NCI-H510A treated with DMSO at 0.1 percent for 48 hours (cell line): ENCODE data around the gene TMEM184B.

Experiments
- DNase-seq: peaks from one replicate; lab custom pipeline; 2025; lab: John Stamatoyannopoulos, UW

The TMEM184B gene

DNA sequence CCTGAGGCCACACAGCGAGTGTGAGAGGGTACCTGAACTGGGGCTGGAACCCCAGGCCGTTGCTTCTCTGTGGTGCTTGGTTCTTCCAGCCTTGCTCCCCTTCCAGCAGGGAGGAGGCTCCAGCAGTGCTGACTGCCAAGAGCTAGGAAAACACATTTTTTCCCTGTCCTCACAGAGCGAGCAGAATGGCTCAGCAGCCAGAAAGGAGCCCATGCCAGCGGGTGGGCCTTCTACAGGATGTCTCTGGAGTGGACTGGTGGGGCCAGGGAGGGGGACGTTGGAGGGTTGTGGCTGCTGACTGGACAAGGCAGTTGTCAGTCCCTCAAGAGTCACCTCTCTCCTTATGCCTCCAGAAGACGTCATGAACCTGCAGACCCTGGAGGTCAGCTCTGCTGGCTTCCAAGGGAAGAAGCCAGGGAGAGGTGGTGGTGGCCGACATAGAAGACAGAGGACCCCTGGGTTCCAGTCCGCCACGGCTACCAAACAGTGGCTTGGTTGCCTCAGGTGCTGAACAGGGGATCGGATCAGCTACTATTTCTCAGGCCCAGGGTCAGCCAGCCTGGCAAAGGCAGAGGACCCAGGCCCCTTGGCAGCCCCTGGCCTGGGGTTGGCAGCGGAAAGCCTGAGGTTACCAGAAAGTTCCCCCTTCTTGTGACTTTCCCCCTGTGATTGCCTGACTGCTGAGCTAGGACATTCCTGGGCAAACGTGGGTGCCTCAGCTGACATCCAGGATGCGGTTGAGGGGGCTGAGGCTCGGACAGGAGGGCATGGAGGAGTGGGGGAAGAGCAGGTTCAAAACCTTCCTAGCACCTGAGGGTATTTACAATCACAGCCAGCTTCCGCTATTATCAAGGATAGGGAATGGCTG, 67.3 kb downstream of the TMEM184B start:
- DNase-seq, result no peak

DNA sequence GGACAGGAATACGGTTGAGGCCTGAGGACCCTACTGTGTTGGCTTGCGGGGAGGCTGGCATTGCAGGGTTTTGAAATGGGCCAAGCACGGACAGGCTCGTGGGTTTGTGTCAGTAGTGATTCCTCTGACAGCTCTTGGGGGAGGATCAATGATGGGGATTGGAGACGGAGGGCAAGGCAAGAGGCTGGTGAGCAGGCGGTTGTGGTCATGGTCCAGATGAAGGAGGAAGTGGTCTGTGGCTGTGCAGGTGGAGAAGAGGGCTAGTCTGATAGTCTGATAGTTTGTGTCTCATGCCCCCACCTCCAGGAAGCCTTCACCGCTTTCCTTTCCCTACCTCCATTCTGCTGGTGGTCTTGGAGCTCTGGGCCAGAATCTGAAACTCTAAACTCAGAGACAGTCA, 68.0 kb downstream of the TMEM184B start:
- no peak for DNase-seq

DNA sequence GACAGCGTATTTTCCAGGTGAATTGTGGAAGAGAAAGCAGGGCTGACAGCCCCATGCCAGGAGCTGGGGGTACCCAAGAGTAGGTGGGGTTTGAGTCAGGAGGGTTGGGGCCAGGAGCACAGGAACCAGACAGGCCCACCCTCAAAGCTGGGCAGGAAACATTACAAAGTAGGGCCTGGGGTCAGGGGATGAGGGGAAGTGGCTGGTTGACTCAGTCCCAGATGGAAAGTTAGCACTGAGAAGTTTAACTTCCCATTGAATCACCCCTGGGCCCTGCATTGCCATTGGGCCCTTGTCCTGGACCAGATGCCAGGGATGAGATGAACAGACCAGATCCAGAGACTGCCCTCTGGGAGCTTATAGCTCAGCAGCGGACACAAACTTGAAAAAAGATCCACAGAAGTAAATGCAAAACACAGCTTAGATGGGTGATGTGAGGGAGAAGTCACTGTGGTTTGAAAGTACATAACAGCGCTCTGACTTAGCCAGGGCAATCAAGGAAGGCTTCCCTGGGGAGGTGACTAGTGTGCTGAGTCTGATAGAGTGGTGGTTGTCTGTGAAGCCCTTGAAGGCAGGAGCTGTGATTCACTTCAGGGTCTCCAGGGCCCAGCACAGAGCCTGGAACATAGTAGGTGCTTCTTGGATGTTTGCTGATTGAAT, 68.8 kb downstream of the TMEM184B start:
- DNase-seq, result no peak

GRCh38 chr22:38203090-38203810, 69.6 kb downstream of the TMEM184B start:
- DNase-seq, result peak; percentile 26

GRCh38 chr22:38202437-38203089, 70.2 kb downstream of the TMEM184B start:
- peak; percentile 19 for DNase-seq

GRCh38 chr22:38201711-38202436, 70.9 kb downstream of the TMEM184B start, which contains the start of gene MAFF:
Gene MAFF, plus strand, starts transcription at chr22:38201994. Its CDS starts 11,860 bp downstream, at chr22:38213854.
- DNase-seq, result peak; percentile 60

- DNase-seq, result no peak
Measured at GRCh38 chr22:38201371-38201710, 71.5 kb downstream of the TMEM184B start.

GRCh38 chr22:38199826-38200559, 72.8 kb downstream of the TMEM184B start:
- DNase-seq, result no peak

DNA sequence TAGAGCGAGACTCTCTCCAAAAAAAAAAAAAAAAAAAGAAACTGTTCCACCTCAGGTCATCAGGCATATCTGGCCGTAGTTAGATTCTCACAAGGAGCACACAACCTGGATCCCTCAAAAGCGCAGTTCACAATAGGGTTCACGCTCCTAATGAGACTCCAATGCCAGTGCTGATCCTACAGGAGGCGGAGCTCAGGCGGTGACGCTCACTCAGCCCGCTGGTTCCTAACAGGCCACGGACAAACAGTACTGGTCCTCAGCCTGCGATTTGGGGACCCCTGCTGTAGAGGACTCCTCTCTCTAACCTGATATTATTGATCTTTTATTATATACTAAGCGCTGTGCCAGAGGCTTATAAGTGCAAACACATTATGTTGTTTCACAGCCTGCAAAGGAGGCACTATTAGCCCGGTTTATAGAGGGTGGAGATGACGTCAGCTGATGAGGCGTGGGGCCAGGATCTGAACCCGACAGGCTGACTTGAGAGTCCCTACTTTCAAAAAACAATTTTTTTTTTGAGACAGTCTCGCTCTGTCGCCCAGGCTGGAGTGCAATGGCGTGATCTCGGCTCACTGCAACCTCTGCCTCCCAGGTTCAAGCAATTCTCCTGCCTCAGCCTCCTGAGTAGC, 75.9 kb downstream of the TMEM184B start:
- DNase-seq, result no peak

- DNase-seq, result no peak
Measured at GRCh38 chr22:38193580-38193979, 79.2 kb downstream of the TMEM184B start.

GRCh38 chr22:38192475-38192863, 80.3 kb downstream of the TMEM184B start:
- no peak for DNase-seq

DNA sequence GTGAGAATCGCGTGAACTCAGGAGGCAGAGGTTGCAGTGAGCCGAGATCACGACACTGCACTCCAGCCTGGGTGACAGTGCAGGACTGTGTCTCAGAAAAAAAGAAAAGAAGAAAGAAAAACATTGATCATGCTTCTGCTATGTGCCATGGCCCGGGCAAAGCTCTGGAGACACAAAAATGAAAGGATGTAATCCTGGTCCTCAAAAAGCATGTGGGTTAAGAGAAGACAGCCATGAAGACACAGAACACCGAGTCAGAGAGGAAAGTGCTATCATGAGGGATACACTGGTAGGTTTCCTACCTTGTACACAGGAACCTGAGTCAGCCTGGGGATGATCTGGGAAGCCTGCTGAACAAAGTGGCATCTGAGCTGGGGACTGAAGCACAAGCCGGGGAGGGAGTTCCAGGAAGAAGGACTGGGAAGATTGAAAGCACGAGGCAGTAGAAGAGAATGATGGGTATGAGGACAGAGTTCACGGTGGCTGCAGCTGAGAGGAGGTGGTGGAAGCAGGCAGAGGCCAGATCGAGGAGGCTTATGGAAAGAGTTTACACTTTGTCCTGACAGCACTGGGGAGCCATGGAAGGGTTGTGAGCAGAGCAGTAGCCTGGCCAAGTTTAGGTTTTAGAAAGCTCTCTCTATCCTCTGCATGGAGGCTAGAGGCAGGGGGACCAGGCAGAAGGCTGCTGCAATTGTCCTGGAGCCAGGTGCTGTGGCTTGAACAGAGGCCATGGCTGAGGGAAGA, 80.9 kb downstream of the TMEM184B start:
- DNase-seq, result no peak

- DNase-seq, result no peak
Measured at GRCh38 chr22:38191055-38191454, 81.8 kb downstream of the TMEM184B start.

DNA sequence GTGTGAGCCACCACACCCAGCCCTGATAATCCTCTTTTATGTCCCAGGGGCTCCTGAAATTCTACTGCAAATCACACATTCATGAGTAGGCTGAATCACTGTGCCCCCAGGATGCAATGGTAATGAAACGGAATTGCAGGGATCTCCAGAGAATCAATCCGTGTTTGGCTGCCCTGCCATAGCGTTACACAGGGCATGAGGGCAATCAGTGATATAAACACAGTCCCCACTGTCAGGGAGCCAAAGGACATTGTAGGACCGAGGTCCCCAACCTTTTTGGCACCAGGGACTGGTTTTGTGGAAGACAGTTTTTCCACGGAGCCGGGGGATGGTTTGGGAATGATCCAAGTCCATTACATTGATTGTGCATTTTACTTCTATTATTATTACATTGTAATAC, 82.2 kb downstream of the TMEM184B start:
- DNase-seq, result no peak

DNA sequence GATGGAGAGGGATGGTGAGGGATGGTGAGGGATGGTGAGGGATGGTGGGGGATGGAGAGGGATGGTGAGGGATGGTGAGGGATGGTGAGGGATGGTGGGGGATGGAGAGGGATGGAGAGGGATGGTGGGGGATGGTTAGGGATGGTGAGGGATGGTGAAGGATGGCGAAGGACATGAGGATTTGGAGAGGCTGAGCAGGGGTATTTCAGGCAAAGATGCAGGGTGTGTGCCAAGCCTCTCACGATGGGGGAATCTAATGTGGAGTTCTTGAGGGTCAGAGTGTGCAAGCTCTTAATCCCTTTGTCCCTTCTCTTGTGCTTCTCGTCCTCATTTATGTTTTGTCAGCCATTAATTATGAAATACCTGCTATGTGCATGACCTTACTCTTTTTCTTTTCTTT, 83.7 kb downstream of the TMEM184B start:
- no peak for DNase-seq

GRCh38 chr22:38187413-38188212, 85.2 kb downstream of the TMEM184B start:
- DNase-seq, result peak; percentile 11

- no peak for DNase-seq
Measured at GRCh38 chr22:38186429-38186828, 86.4 kb downstream of the TMEM184B start.

GRCh38 chr22:38184788-38185187, 88.0 kb downstream of the TMEM184B start:
- DNase-seq, result no peak
